ENCODE data around the gene ISL2.

GRCh38 chr15:76345583-76345879 lies 9.0 kb downstream of the ISL2 start:
- TF ChIP-seq ZNF274 (IDR thresholded peaks at IDR 0.05; ENCODE audit: low read depth, low read length): no peak
- TF ChIP-seq YY1 (IDR thresholded peaks at IDR 0.05; ENCODE audit: insufficient read depth, insufficient read length): no peak
